Measurements from ENCODE around the gene ICAM3.
A peak's percentile ranks its signal among the peaks of the same experiment; 100 is the strongest.

Gene ICAM3

GRCh38 chr19:10317857-10318462, 21.5 kb downstream of the ICAM3 start:
- DNase-seq, result no peak

GRCh38 chr19:10317045-10317856, 22.2 kb downstream of the ICAM3 start:
- DNase-seq, result no peak

- DNase-seq, result no peak
These were observed 23.0 kb downstream of the ICAM3 start for GRCh38 chr19:10316229-10317044.

GRCh38 chr19:10315335-10316214, 23.8 kb downstream of the ICAM3 start, which contains the start of gene FDX2:
Gene FDX2, minus strand, starts transcription at chr19:10316015. Its CDS starts 19 bp downstream, at chr19:10315996.
- DNase-seq, result peak; percentile 91 to 93

GRCh38 chr19:10309423-10309822, 30.0 kb downstream of the ICAM3 start, which contains the start of gene ZGLP1:
Gene ZGLP1, minus strand, starts transcription at chr19:10309815.
- DNase-seq, result no peak

GRCh38 chr19:10306327-10306726, 33.1 kb downstream of the ICAM3 start:
- no peak for DNase-seq

GRCh38 chr19:10305139-10305806, 34.2 kb downstream of the ICAM3 start:
- DNase-seq, result no peak

- no peak for DNase-seq
These were observed 39.6 kb downstream of the ICAM3 start for GRCh38 chr19:10299545-10300458.

- DNase-seq, result no peak
These were observed 43.4 kb downstream of the ICAM3 start for GRCh38 chr19:10295847-10296591.

GRCh38 chr19:10295305-10295846, 44.0 kb downstream of the ICAM3 start:
- DNase-seq, result no peak

GRCh38 chr19:10294368-10294697, 45.1 kb downstream of the ICAM3 start:
- DNase-seq, result no peak

- DNase-seq, result no peak
These were observed 45.6 kb downstream of the ICAM3 start for GRCh38 chr19:10293637-10294367.

GRCh38 chr19:10292789-10293636, 46.4 kb downstream of the ICAM3 start:
- no peak for DNase-seq

- peak in 1 of 2 experiments; percentile 36 for DNase-seq
These were observed 47.1 kb downstream of the ICAM3 start for GRCh38 chr19:10292206-10292788.

GRCh38 chr19:10291554-10292205, 47.7 kb downstream of the ICAM3 start:
- no peak for DNase-seq

- no peak for DNase-seq
These were observed 48.4 kb downstream of the ICAM3 start for GRCh38 chr19:10290876-10291553.

All from NCI-H2081 (cell line).